ENCODE results near the gene MVK. TPM values are rescaled to one million over a fixed set of nuclear protein-coding genes. Genes with fewer than 3 reads are reported as not detected.

MVK gene
- polyA plus RNA-seq, 3 donors: 1.1 to 3.8 (median 1.6) TPM

GRCh38 chr12:109572506-109572845 is 1.1 kb upstream of the MVK start:
- H3K4me1 Mint-ChIP-seq: peaks cover 16% of the 10 kb centered on the region
- intact Hi-C loops (cut with micrococcal nuclease): loop anchor here (5.0 to 10.0 kb wide), 2 partner anchors 88 to 140 kb away; partner anchors contain the start of gene FAM222A (in 1 of the 2)
- H2AFZ ChIP-seq (ENCODE audit: insufficient read depth, low read depth, low read length, poor library complexity, severe bottlenecking): no peak overlapping the region

GRCh38 chr12:109573914-109574244 is 285 bp downstream of the MVK start:
- H3K27me3 Mint-ChIP-seq (ENCODE audit: low read depth in 3 of 3): no peaks in the 10 kb centered on the region
- H3K9me3 Mint-ChIP-seq: no peaks in the 10 kb centered on the region
- H3K4me1 Mint-ChIP-seq: peaks cover 16% of the 10 kb centered on the region
- Histone ChIP-seq H3K4me1 (ENCODE audit: control insufficient read depth in 1 of 2, insufficient read depth in 2 of 2, low read length in 2 of 2) (peaks cover 14 to 20% of the 10 kb centered on the region in 2 donors), H3K27me3 (ENCODE audit: control insufficient read depth in 2 of 2, insufficient read depth in 2 of 2, low read length in 2 of 2) (no peaks in the 10 kb centered on the region), H3K4me2 (replicated peaks; ENCODE audit: extremely low read depth, low read length, poor library complexity, severe bottlenecking) (peak overlapping the region; percentile 83), H3K9ac (ENCODE audit: insufficient read depth, low read length, poor library complexity, severe bottlenecking) (peak overlapping the region; percentile 78), H2AFZ (ENCODE audit: insufficient read depth, low read depth, low read length, poor library complexity, severe bottlenecking) (peak overlapping the region; percentile 81), H3K79me2 (ENCODE audit: insufficient read depth, low read length) (no peaks in the 10 kb centered on the region), H3K36me3 (replicated peaks in 1 of 2; ENCODE audit: control insufficient read depth in 1 of 2, insufficient read depth in 2 of 2, low read length in 2 of 2) (peaks cover 7 to 30% of the 10 kb centered on the region in 2 donors), H3K4me3 (replicated peaks in 1 of 3; ENCODE audit: low read depth in 2 of 3, low read length in 3 of 3) (peak overlapping the region; percentile 61 to 85 (median 83)), H3K27ac (ENCODE audit: low read depth in 1 of 2, low read length in 2 of 2) (peak overlapping the region in 1 of 2 donors; percentile 87), H4K20me1 (ENCODE audit: insufficient read depth, low read length) (no peaks in the 10 kb centered on the region), H3K9me3 (replicated peaks in 1 of 2; ENCODE audit: control insufficient read depth in 1 of 2, insufficient read depth in 1 of 2, low read length in 2 of 2) (no peaks in the 10 kb centered on the region)
- WGBS (ENCODE audit: insufficient coverage): 0% methylated on average over 8 of the region's 13 CpGs
- peak overlapping the region in 5 of 7 donors; percentile 41 to 98 (median 94) for H3K27ac Mint-ChIP-seq
- TF ChIP-seq CTCF (IDR thresholded peaks at IDR 0.05): no peak
- intact Hi-C loops (cut with micrococcal nuclease): loop anchor here (5.0 to 10.0 kb wide), 2 partner anchors 89 to 138 kb away; partner anchors contain the start of gene FAM222A (in 1 of the 2)
- peaks cover 27 to 31% of the 10 kb centered on the region in 2 donors for H3K36me3 Mint-ChIP-seq
- no peak for DNase-seq
- H3K4me3 Mint-ChIP-seq: peak overlapping the region; percentile 84 to 87

More at GRCh38 chr12:109572506-109572845, 1.1 kb upstream of the MVK start:
- H3K27me3 ChIP-seq (ENCODE audit: control insufficient read depth in 2 of 2, insufficient read depth in 2 of 2, low read length in 2 of 2): no peaks in the 10 kb centered on the region
- peaks cover 23 to 31% of the 10 kb centered on the region in 2 donors for H3K36me3 Mint-ChIP-seq
- H3K27ac Mint-ChIP-seq: peak overlapping the region; percentile 89 to 98 (median 97)
- H3K36me3 ChIP-seq (replicated peaks in 1 of 2; ENCODE audit: control insufficient read depth in 1 of 2, insufficient read depth in 2 of 2, low read length in 2 of 2): peaks cover 12 to 24% of the 10 kb centered on the region in 2 donors
- peaks cover 14 to 20% of the 10 kb centered on the region in 2 donors for H3K4me1 ChIP-seq (ENCODE audit: control insufficient read depth in 1 of 2, insufficient read depth in 2 of 2, low read length in 2 of 2)
- H3K79me2 ChIP-seq (ENCODE audit: insufficient read depth, low read length): no peaks in the 10 kb centered on the region
- DNase-seq: no peak
- H4K20me1 ChIP-seq (ENCODE audit: insufficient read depth, low read length): no peaks in the 10 kb centered on the region
- H3K9ac ChIP-seq (ENCODE audit: insufficient read depth, low read length, poor library complexity, severe bottlenecking): no peak overlapping the region
- peak overlapping the region; percentile 83 for H3K4me2 ChIP-seq (replicated peaks; ENCODE audit: extremely low read depth, low read length, poor library complexity, severe bottlenecking)
- no peaks in the 10 kb centered on the region for H3K27me3 Mint-ChIP-seq (ENCODE audit: low read depth in 3 of 3)
- whole genome bisulfite sequencing (ENCODE audit: insufficient coverage): 88% methylated on average over 2 of the region's 3 CpGs
- TF ChIP-seq CTCF (IDR thresholded peaks at IDR 0.05): no peak
- no peaks in the 10 kb centered on the region for H3K9me3 ChIP-seq (replicated peaks in 1 of 2; ENCODE audit: control insufficient read depth in 1 of 2, insufficient read depth in 1 of 2, low read length in 2 of 2)
- H3K4me3 ChIP-seq (replicated peaks in 1 of 3; ENCODE audit: low read depth in 2 of 3, low read length in 3 of 3): peak overlapping the region in 1 of 3 experiments; percentile 85
- H3K27ac ChIP-seq (ENCODE audit: low read depth in 1 of 2, low read length in 2 of 2): peak overlapping the region in 1 of 2 donors; percentile 87
- peak overlapping the region in 1 of 2 donors; percentile 84 for H3K4me3 Mint-ChIP-seq
- no peaks in the 10 kb centered on the region for H3K9me3 Mint-ChIP-seq

Measured in CD14-positive monocyte (primary cell).